Trophoblast cell (in vitro differentiated cells and primary cell): ENCODE data around the gene FAM83C.

ENCODE experiments used
- DNase-seq, 2 donors: peaks; one replicate each; pipeline ENCODE4 v3.0.0-alpha.2; 2016
- H2AFZ ChIP-seq: 2 replicates; pipeline ENCODE4 v1.6.1; 2013; ENCODE audit warnings: low read length, moderate library complexity, mild to moderate bottlenecking; ENCODE audit not compliant: insufficient read depth, poor library complexity
- H2AK5ac ChIP-seq: 2 replicates; pipeline ENCODE4 v1.6.1; 2013; ENCODE audit warnings: mild to moderate bottlenecking, low read length
- H2BK120ac ChIP-seq: 2 replicates; pipeline ENCODE4 v1.6.1; 2013; ENCODE audit warnings: low read length, mild to moderate bottlenecking, moderate library complexity; ENCODE audit not compliant: insufficient read depth, poor library complexity
- H2BK12ac ChIP-seq: 2 replicates; pipeline ENCODE4 v1.6.1; 2013; ENCODE audit warnings: mild to moderate bottlenecking, low read length, moderate library complexity
- H2BK5ac ChIP-seq: 2 replicates; pipeline ENCODE4 v1.6.1; 2013; ENCODE audit warnings: low read length, low read depth, moderate library complexity, mild to moderate bottlenecking; ENCODE audit not compliant: poor library complexity
- H3K14ac ChIP-seq: 2 replicates; pipeline ENCODE4 v1.6.1; 2013; ENCODE audit warnings: mild to moderate bottlenecking, low read length
- H3K18ac ChIP-seq: 2 replicates; pipeline ENCODE4 v1.6.1; 2013; ENCODE audit warnings: mild to moderate bottlenecking, low read length
- H3K23ac ChIP-seq: 2 replicates; pipeline ENCODE4 v1.6.1; 2013; ENCODE audit warnings: low read length
- H3K27ac ChIP-seq: 2 replicates; pipeline ENCODE4 v1.5.1; 2013; ENCODE audit warnings: low read depth, mild to moderate bottlenecking, inconsistent platforms, low read length, moderate library complexity
- H3K27me3 ChIP-seq: 2 replicates; pipeline ENCODE4 v1.6.1; 2013; ENCODE audit warnings: inconsistent platforms, mild to moderate bottlenecking, low read length, moderate library complexity; ENCODE audit not compliant: insufficient read depth
- H3K36me3 ChIP-seq, 2 experiments: 1 replicate in 1 of 2; 2 replicates in 1 of 2; pipeline ENCODE4 v1.6.1; 2013; ENCODE audit warnings: low read length in 2 of 2, mild to moderate bottlenecking in 2 of 2, moderate library complexity in 1 of 2; ENCODE audit not compliant: insufficient read depth in 2 of 2, control insufficient read depth in 1 of 2
- H3K4ac ChIP-seq: 2 replicates; pipeline ENCODE4 v1.6.1; 2013; ENCODE audit warnings: low read depth, mild to moderate bottlenecking, low read length, moderate library complexity
- H3K4me1 ChIP-seq, 2 experiments: 1 replicate in 1 of 2; 2 replicates in 1 of 2; pipeline ENCODE4 v1.6.1; 2013; ENCODE audit warnings: low read length in 2 of 2, mild to moderate bottlenecking in 2 of 2, moderate library complexity in 1 of 2; ENCODE audit not compliant: insufficient read depth in 2 of 2, control insufficient read depth in 1 of 2
- H3K4me2 ChIP-seq: 2 replicates; pipeline ENCODE4 v1.6.1; 2013; ENCODE audit warnings: inconsistent platforms, mild to moderate bottlenecking, low read length, moderate library complexity
- H3K4me3 ChIP-seq: 2 replicates; pipeline ENCODE4 v1.5.1; 2013; ENCODE audit warnings: mild to moderate bottlenecking, low read depth, low read length, inconsistent platforms
- H3K79me1 ChIP-seq: one replicate; pipeline ENCODE4 v1.6.1; 2013; ENCODE audit warnings: low read length
- H3K79me2 ChIP-seq: 2 replicates; pipeline ENCODE4 v1.6.1; 2013; ENCODE audit warnings: low read length, mild to moderate bottlenecking; ENCODE audit not compliant: control insufficient read depth, insufficient read depth, poor library complexity
- H3K9ac ChIP-seq: 2 replicates; pipeline ENCODE4 v1.6.1; 2013; ENCODE audit warnings: mild to moderate bottlenecking, low read length
- H3K9me3 ChIP-seq: 2 replicates; pipeline ENCODE4 v1.6.1; 2013; ENCODE audit warnings: low read depth, mild to moderate bottlenecking, control low read depth, inconsistent platforms, low read length; ENCODE audit not compliant: insufficient read depth
- H4K12ac ChIP-seq: 2 replicates; pipeline ENCODE4 v1.6.1; 2013; ENCODE audit warnings: low read depth, mild to moderate bottlenecking, low read length, moderate library complexity
- H4K8ac ChIP-seq: 2 replicates; pipeline ENCODE4 v1.6.1; 2013; ENCODE audit warnings: low read depth, mild to moderate bottlenecking, low read length, moderate library complexity
- H4K91ac ChIP-seq: one replicate; pipeline ENCODE4 v1.6.1; 2013; ENCODE audit warnings: low read depth, mild to moderate bottlenecking, low read length, moderate library complexity
- WGBS: extraction: QIAGEN DNeasy Blood & Tissue Kit; methylation state at CpG from one replicate; pipeline ENCODE4 v1.1.7; 2013; ENCODE audit warnings: missing lambda C conversion rate; ENCODE audit not compliant: insufficient read length, insufficient coverage; ENCODE audit errors: extremely low coverage; 5-methylcytosine and 5-hydroxymethylcytosine counted together

FAM83C gene

DNA sequence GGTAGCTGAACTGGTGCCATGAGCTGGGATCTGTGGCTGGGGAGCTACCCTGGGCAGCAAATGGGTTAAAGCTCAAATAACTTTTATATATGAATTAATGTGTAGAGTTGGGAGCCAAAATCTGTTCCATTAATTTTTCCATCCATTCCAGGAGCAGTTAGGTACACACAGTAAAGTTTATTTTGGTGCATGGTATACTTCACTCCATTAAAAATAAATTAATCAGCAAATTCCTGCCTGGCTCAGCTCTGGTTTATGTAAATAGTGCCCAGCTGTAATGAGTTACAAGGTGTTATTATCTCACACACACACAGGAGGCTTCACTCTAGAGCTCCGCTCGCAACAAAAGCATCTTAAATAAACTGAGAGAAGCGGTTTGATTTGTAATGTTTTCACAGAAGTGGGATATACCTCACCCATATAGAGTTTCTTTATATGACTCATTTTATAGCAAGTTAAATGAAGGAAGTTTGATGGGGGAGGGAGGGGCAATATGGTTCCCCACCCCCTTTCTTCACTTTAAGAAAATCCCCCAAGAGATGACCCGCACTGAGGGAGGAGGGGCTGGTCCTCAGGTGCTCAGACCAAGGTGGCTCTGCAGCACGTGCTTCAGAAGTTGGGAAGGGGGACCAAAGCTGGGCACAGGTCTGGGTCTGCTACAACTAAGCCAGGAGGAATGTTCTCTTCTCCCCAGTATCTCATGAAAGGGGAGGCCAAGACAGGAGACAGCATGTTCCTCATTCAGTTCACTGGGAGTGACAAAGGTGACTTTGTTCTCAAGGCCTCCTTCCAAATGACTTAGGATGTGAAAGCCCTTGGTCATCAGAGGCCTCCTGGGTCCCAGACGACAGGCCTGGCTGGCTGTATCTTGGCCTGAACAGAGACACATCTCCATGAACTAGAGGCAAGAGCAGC, 10.5 kb upstream of the FAM83C start:
- no peak overlapping the region for H2BK12ac ChIP-seq
- no peak overlapping the region for H4K8ac ChIP-seq
- no peak overlapping the region for H3K4me2 ChIP-seq
- H3K27ac ChIP-seq: no peak overlapping the region
- peaks cover 12% of the 10 kb centered on the region for H3K79me1 ChIP-seq
- WGBS: no CpG with 5 or more reads among the region's 6 CpGs
- H2BK5ac ChIP-seq: no peak overlapping the region
- H3K27me3 ChIP-seq: no peaks in the 10 kb centered on the region
- H3K4me3 ChIP-seq: no peak overlapping the region
- no peak for DNase-seq
- H3K36me3 ChIP-seq: no peaks in the 10 kb centered on the region
- no peak overlapping the region for H2AK5ac ChIP-seq
- H3K79me2 ChIP-seq: no peaks in the 10 kb centered on the region
- no peak overlapping the region for H3K18ac ChIP-seq
- H4K91ac ChIP-seq: no peak overlapping the region
- no peak overlapping the region for H3K23ac ChIP-seq
- no peak overlapping the region for H3K14ac ChIP-seq
- H3K9ac ChIP-seq: no peak overlapping the region
- peaks cover 4% of the 10 kb centered on the region for H3K9me3 ChIP-seq
- no peak overlapping the region for H2AFZ ChIP-seq
- no peak overlapping the region for H2BK120ac ChIP-seq
- no peak overlapping the region for H4K12ac ChIP-seq
- no peak overlapping the region for H3K4ac ChIP-seq
- peaks cover 27 to 29% of the 10 kb centered on the region in 2 experiments for H3K4me1 ChIP-seq

GRCh38 chr20:35301426-35301825, 9.2 kb upstream of the FAM83C start:
- H3K14ac ChIP-seq: no peak overlapping the region
- no peak overlapping the region for H3K18ac ChIP-seq
- H3K79me2 ChIP-seq: no peaks in the 10 kb centered on the region
- H2BK120ac ChIP-seq: no peak overlapping the region
- no peak for DNase-seq
- H3K27me3 ChIP-seq: no peaks in the 10 kb centered on the region
- peaks cover 27 to 28% of the 10 kb centered on the region in 2 experiments for H3K4me1 ChIP-seq
- no peak overlapping the region for H2BK12ac ChIP-seq
- no peak overlapping the region for H3K4me2 ChIP-seq
- H3K9ac ChIP-seq: no peak overlapping the region
- no peak overlapping the region for H4K8ac ChIP-seq
- H2AFZ ChIP-seq: no peak overlapping the region
- H4K12ac ChIP-seq: no peak overlapping the region
- H3K23ac ChIP-seq: no peak overlapping the region
- H2AK5ac ChIP-seq: no peak overlapping the region
- H3K36me3 ChIP-seq: no peaks in the 10 kb centered on the region
- H4K91ac ChIP-seq: no peak overlapping the region
- peaks cover 11% of the 10 kb centered on the region for H3K79me1 ChIP-seq
- H3K4me3 ChIP-seq: no peak overlapping the region
- H2BK5ac ChIP-seq: no peak overlapping the region
- no peak overlapping the region for H3K27ac ChIP-seq
- H3K4ac ChIP-seq: no peak overlapping the region
- no CpG with 5 or more reads among the region's 2 CpGs for WGBS
- peaks cover 4% of the 10 kb centered on the region for H3K9me3 ChIP-seq

- Histone ChIP-seq H3K4me1 (peaks cover 25 to 28% of the 10 kb centered on the region in 2 experiments), H2BK120ac (no peak overlapping the region), H2AK5ac (no peak overlapping the region), H3K27me3 (no peaks in the 10 kb centered on the region), H3K79me1 (peaks cover 6% of the 10 kb centered on the region), H3K4me2 (no peak overlapping the region), H2AFZ (no peak overlapping the region), H3K9me3 (peaks cover 4% of the 10 kb centered on the region), H2BK5ac (no peak overlapping the region), H3K4me3 (no peak overlapping the region), H4K8ac (no peak overlapping the region), H3K4ac (no peak overlapping the region), H3K27ac (no peak overlapping the region), H3K9ac (no peak overlapping the region), H4K12ac (no peak overlapping the region), H4K91ac (no peak overlapping the region), H3K23ac (no peak overlapping the region), H3K18ac (no peak overlapping the region), H3K79me2 (no peaks in the 10 kb centered on the region), H3K14ac (no peak overlapping the region), H3K36me3 (no peaks in the 10 kb centered on the region), H2BK12ac (no peak overlapping the region)
- no peak for DNase-seq
- no CpG with 5 or more reads among the region's 4 CpGs for WGBS
These were observed 8.4 kb upstream of the FAM83C start for GRCh38 chr20:35300469-35301262.

GRCh38 chr20:35299780-35300179, 7.6 kb upstream of the FAM83C start:
- Histone ChIP-seq H3K4me2 (no peak overlapping the region), H4K91ac (no peak overlapping the region), H3K23ac (no peak overlapping the region), H3K9me3 (peaks cover 4% of the 10 kb centered on the region), H2BK5ac (no peak overlapping the region), H3K4me3 (no peak overlapping the region), H2AFZ (no peak overlapping the region), H3K36me3 (no peaks in the 10 kb centered on the region), H3K14ac (no peak overlapping the region), H3K27me3 (no peaks in the 10 kb centered on the region), H3K79me2 (no peaks in the 10 kb centered on the region), H3K9ac (no peak overlapping the region), H4K12ac (no peak overlapping the region), H3K27ac (no peak overlapping the region), H4K8ac (no peak overlapping the region), H2AK5ac (no peak overlapping the region), H2BK120ac (no peak overlapping the region), H3K18ac (no peak overlapping the region), H3K79me1 (peaks cover 4% of the 10 kb centered on the region), H3K4ac (no peak overlapping the region), H2BK12ac (no peak overlapping the region), H3K4me1 (peaks cover 16 to 19% of the 10 kb centered on the region in 2 experiments)
- DNase-seq: no peak
- no CpG with 5 or more reads among the region's 4 CpGs for WGBS
